Right lobe of liver (tissue), 4 donors: ENCODE results near the gene CTIF.

ENCODE experiments used
- POLR2A ChIP-seq: fragments of 450-650 bp; IDR thresholded peaks from one replicate; pipeline ENCODE4 v1.6.1; 2017; ENCODE audit warnings: antibody characterized with exemption, mild to moderate bottlenecking
- TF ChIP-seq, protein P1 (sequence below), 4 donors: fragments of 200-600 bp in 3 of 4; fragments of 450-650 bp in 1 of 4; IDR thresholded peaks; one replicate each; pipeline versions ENCODE4 v1.5.1 to v1.8.0; 2016 to 2022; ENCODE audit warnings: antibody characterized with exemption in 4 of 4, mild to moderate bottlenecking in 2 of 4
- donor health status: DM: no; HTN: no; CAD: no.
- donor health status: DM: no; HTN: no; CAD: no.
- donor health status: DM: no; HTN: yes; CAD: no.

DNA sequence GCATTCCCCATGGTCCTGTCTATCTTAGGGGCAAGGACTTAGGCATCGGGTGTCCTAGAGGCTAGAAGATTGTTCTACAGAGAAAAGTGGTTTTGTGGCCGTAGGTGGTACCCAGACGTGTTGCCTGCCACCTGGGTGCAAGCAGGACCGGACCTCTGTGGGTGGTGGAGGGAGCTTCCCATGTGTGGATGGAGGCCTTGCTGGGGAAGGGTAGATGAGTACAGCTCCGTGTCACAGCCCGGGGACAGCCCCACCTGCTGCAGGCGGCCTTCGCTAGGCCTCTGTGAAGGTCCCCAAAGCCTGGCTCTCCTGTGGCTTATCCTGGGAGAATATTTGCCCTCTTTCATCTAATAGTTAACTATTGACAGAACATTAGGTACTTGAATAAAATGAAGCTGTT lies 25.3 kb downstream of the CTIF start:
- TF ChIP-seq, protein P1, sequence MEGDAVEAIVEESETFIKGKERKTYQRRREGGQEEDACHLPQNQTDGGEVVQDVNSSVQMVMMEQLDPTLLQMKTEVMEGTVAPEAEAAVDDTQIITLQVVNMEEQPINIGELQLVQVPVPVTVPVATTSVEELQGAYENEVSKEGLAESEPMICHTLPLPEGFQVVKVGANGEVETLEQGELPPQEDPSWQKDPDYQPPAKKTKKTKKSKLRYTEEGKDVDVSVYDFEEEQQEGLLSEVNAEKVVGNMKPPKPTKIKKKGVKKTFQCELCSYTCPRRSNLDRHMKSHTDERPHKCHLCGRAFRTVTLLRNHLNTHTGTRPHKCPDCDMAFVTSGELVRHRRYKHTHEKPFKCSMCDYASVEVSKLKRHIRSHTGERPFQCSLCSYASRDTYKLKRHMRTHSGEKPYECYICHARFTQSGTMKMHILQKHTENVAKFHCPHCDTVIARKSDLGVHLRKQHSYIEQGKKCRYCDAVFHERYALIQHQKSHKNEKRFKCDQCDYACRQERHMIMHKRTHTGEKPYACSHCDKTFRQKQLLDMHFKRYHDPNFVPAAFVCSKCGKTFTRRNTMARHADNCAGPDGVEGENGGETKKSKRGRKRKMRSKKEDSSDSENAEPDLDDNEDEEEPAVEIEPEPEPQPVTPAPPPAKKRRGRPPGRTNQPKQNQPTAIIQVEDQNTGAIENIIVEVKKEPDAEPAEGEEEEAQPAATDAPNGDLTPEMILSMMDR (IDR thresholded peaks at IDR 0.05), result no peak
- no peak for TF ChIP-seq POLR2A
